ENCODE measurements around the gene JAGN1. TPM values are rescaled to one million over a fixed set of nuclear protein-coding genes. Genes with fewer than 3 reads are reported as not detected.
"Not testable (repeated sequence)": the region's sequence is repeated elsewhere in the genome, so short reads cannot be mapped to it uniquely, and the experiment has no call there.

JAGN1 gene
- polyA plus RNA-seq, 1 of the 3 experiments (the other 2 are of a cell fraction), result 41.6 TPM

GRCh38 chr3:9899289-9899791 lies 8.9 kb downstream of the JAGN1 start (continued):
- no peak for TF ChIP-seq RAD21 (IDR thresholded peaks at IDR 0.05; ENCODE audit: low read length)
- no peak for TF ChIP-seq PBX3 (IDR thresholded peaks at IDR 0.05)
- TF ChIP-seq RFX5 (IDR thresholded peaks at IDR 0.05; ENCODE audit: low read length), result no peak
- no peak for TF ChIP-seq TCF12 (IDR thresholded peaks at IDR 0.05)
- no peak for TF ChIP-seq CHD2 (IDR thresholded peaks at IDR 0.05; ENCODE audit: low read length, partially characterized antibody)
- TF ChIP-seq MEF2A (IDR thresholded peaks at IDR 0.05; ENCODE audit: borderline replicate concordance, low read depth), result no peak
- no peak for TF ChIP-seq REST (IDR thresholded peaks at IDR 0.05; ENCODE audit: low read depth, low read length)
- no peak for TF ChIP-seq RCOR1 (IDR thresholded peaks at IDR 0.05; ENCODE audit: low read length)
- no peak for TF ChIP-seq ZBTB33 (IDR thresholded peaks at IDR 0.05; ENCODE audit: borderline replicate concordance, low read depth)
- TF ChIP-seq CTCF (IDR thresholded peaks at IDR 0.05), result no peak

GRCh38 chr3:9900965-9901415 lies 10.6 kb downstream of the JAGN1 start:
- 92% methylated on average over 6 of the region's 6 CpGs for WGBS (ENCODE audit: low lambda C conversion rate)
- H3K27ac ChIP-seq (ENCODE audit: low read depth in 2 of 2, low read length in 1 of 2); DNase-seq; H3K9me2 ChIP-seq; H3K4me3 ChIP-seq (ENCODE audit: low read depth in 2 of 2, low read length in 1 of 2); H4K20me1 ChIP-seq (ENCODE audit: insufficient read depth); H2AFZ ChIP-seq (ENCODE audit: low read depth); H3K79me2 ChIP-seq (ENCODE audit: insufficient read depth); H3K4me2 ChIP-seq; H3K36me3 ChIP-seq (replicated peaks in 1 of 2; ENCODE audit: control insufficient read depth in 1 of 2, insufficient read depth in 2 of 2, low read length in 1 of 2); H3K9me3 ChIP-seq; H3F3A ChIP-seq (replicated peaks; ENCODE audit: insufficient read depth); H3K9ac ChIP-seq; H3K27me3 ChIP-seq (ENCODE audit: insufficient read depth): not testable (repeated sequence)
- CTCF ChIA-PET, result interaction anchor here (1.0 kb wide), 1 partner anchor 10 kb away, joined by 4 read pairs; no protein-coding TSS in a partner anchor
- POLR2A ChIA-PET, result interaction anchor here (0.6 kb wide), 1 partner anchor 132 kb away, joined by 4 read pairs; no protein-coding TSS in a partner anchor
- H3K4me1 ChIP-seq (ENCODE audit: control insufficient read depth in 1 of 2, insufficient read depth in 2 of 2, low read depth in 1 of 2, low read length in 1 of 2), result peaks cover 6 to 12% of the 10 kb centered on the region in 2 experiments; a peak in 3 of 4 replicates
